MCF 10A (cell line): ENCODE results near the gene CNPY1. TPM values are rescaled to one million over a fixed set of nuclear protein-coding genes. Genes with fewer than 3 reads are reported as not detected.

ENCODE experiments used
- BruUV-seq: library from RNA; stranded (reverse); fragments of 400-500 nt; replicated peaks from 2 replicates; lab custom pipeline; 2021; lab: Mats Ljungman, UMichigan
- CTCF ChIA-PET: fragments of 300-600 bp; sonication (Branson Sonifier 250); formaldehyde crosslinking; extraction: SDS; loops from one replicate; lab custom pipeline; 2021; ENCODE audit warnings: antibody characterized with exemption, inconsistent platforms; lab: Yijun Ruan, JAX
- POLR2A ChIA-PET: fragments of 300-600, 350-650 bp; sonication (Branson Sonifier 250); formaldehyde crosslinking; extraction: SDS; loops from one replicate; lab custom pipeline; 2020; ENCODE audit warnings: antibody characterized with exemption, inconsistent platforms; lab: Yijun Ruan, JAX
- DNase-seq: peaks from one replicate; pipeline ENCODE4 v3.0.0-alpha.2; 2018; ENCODE audit not compliant: unreplicated experiment
- H3K27ac Mint-ChIP-seq: one replicate; pipeline ENCODE4 v1.8.0; 2022; ENCODE audit warnings: mild to moderate bottlenecking, low read depth, mixed read lengths; ENCODE audit not compliant: unreplicated experiment
- H3K27me3 Mint-ChIP-seq: one replicate; pipeline ENCODE4 v1.8.0; 2022; ENCODE audit warnings: mixed read lengths; ENCODE audit not compliant: insufficient read depth, unreplicated experiment
- H3K36me3 Mint-ChIP-seq: one replicate; pipeline ENCODE4 v1.8.0; 2022; ENCODE audit warnings: mild to moderate bottlenecking, moderate library complexity, mixed read lengths; ENCODE audit not compliant: insufficient read depth, unreplicated experiment
- H3K4me1 Mint-ChIP-seq: one replicate; pipeline ENCODE4 v1.8.0; 2022; ENCODE audit warnings: mixed read lengths; ENCODE audit not compliant: insufficient read depth, unreplicated experiment
- H3K4me3 Mint-ChIP-seq: one replicate; pipeline ENCODE4 v1.8.0; 2022; ENCODE audit warnings: mild to moderate bottlenecking, moderate library complexity, mixed read lengths; ENCODE audit not compliant: unreplicated experiment
- H3K9me3 Mint-ChIP-seq: one replicate; pipeline ENCODE4 v1.8.0; 2022; ENCODE audit warnings: mixed read lengths; ENCODE audit not compliant: unreplicated experiment
- intact Hi-C: fragments of 100-400 bp; cut with micrococcal nuclease; formaldehyde crosslinking; loops from 2 replicates; pipeline ENCODE4 v1.14.1; 2022
- total RNA-seq: library from RNA; stranded (reverse); gene quantifications from 2 replicates; pipeline ENCODE4 v1.2.3, GENCODE V29; 2022
- TF ChIP-seq, protein P1 (sequence below): fragments of 200-600 bp; IDR thresholded peaks from one replicate; pipeline ENCODE4 v1.8.0; 2022; ENCODE audit warnings: antibody characterized with exemption, mild to moderate bottlenecking; ENCODE audit not compliant: unreplicated experiment

The CNPY1 gene
- total RNA-seq, 1 experiment from 2014 or later: not detected

DNA sequence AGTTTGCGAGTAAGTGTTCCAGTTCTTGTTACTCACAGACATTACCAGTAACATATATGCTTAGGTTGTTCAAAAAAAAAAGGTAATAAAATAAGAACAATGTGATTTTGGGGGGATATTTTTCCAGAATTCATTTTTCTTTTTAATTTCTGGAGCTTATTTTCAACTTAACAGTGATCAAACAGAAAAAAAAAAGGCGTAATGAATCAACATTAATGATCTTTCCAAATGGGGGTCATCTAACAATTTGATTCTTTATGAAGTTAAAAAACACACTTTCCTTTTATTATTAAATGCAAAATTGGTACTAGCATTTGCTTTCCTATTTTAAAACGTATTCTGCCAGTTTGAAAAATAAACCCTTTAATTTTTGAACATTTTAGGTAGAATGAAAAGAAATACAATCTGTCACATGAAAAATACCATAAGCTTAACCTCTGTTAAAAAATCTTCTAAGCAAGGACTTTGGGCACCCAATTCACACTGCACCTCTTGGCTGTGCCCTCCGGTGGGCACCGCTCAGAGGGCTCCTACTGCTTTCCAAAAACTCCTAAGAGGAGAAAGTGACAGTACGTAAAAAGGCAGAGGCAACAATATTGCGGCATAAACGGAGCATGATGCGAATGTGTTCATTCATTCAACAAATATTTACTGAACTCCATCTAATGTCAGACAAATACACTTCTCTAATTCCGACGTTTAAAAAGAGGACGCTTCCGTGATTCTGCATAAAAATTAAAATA is 32.6 kb downstream of the CNPY1 start:
- intact Hi-C loops: no loop called here
- H3K4me1 Mint-ChIP-seq: no peaks in the 10 kb centered on the region
- CTCF ChIA-PET: no interaction called here
- no peaks in the 10 kb centered on the region for H3K36me3 Mint-ChIP-seq
- H3K27ac Mint-ChIP-seq: no peak overlapping the region
- no peaks in the 10 kb centered on the region for H3K9me3 Mint-ChIP-seq
- no peak for DNase-seq
- POLR2A ChIA-PET: no interaction called here
- BruUV-seq: no TSS peak
- TF ChIP-seq, protein P1, sequence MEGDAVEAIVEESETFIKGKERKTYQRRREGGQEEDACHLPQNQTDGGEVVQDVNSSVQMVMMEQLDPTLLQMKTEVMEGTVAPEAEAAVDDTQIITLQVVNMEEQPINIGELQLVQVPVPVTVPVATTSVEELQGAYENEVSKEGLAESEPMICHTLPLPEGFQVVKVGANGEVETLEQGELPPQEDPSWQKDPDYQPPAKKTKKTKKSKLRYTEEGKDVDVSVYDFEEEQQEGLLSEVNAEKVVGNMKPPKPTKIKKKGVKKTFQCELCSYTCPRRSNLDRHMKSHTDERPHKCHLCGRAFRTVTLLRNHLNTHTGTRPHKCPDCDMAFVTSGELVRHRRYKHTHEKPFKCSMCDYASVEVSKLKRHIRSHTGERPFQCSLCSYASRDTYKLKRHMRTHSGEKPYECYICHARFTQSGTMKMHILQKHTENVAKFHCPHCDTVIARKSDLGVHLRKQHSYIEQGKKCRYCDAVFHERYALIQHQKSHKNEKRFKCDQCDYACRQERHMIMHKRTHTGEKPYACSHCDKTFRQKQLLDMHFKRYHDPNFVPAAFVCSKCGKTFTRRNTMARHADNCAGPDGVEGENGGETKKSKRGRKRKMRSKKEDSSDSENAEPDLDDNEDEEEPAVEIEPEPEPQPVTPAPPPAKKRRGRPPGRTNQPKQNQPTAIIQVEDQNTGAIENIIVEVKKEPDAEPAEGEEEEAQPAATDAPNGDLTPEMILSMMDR: no peak
- H3K4me3 Mint-ChIP-seq: no peak overlapping the region
- H3K27me3 Mint-ChIP-seq: peaks cover 100% of the 10 kb centered on the region

DNA sequence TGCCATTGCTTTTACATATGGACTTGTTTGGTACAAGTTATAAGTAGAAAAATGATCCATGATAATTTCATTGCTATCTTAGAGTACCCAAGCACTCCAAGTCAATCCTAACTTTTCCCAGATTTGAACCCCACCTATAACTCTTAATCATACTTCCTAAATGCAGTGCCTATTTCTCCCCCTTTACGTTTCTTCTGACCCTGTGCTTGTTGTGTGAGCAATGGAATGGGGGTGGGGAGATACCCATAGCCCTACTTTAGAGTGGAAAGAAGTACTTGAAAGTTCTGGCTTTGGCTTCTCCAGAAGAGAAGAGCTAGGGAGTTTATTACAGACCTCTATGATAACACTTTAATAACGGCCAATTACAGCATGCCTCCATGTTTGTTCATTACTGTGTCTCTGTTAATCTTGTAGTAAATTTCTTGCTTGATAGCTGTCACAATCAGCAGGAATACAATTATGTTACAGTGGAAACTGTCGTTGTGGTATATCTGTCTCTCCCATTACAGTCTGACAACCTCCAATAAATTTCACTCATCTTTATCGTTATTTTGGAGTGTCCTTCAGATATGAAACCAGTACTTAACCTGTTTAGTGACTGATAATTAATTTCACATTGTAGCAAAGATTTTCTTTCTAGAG is 34.0 kb downstream of the CNPY1 start:
- TF ChIP-seq, protein P1: no peak
- no peak overlapping the region for H3K4me3 Mint-ChIP-seq
- H3K27ac Mint-ChIP-seq: no peak overlapping the region
- H3K27me3 Mint-ChIP-seq: peaks cover 100% of the 10 kb centered on the region
- ChIA-PET CTCF (interaction anchor here (1.0 kb wide), 1 partner anchor 87 kb away, joined by 4 read pairs; no protein-coding TSS in a partner anchor), POLR2A (no interaction called here)
- no peaks in the 10 kb centered on the region for H3K36me3 Mint-ChIP-seq
- no TSS peak for BruUV-seq
- no peaks in the 10 kb centered on the region for H3K9me3 Mint-ChIP-seq
- intact Hi-C loops: no loop called here
- no peak for DNase-seq
- no peaks in the 10 kb centered on the region for H3K4me1 Mint-ChIP-seq

DNA sequence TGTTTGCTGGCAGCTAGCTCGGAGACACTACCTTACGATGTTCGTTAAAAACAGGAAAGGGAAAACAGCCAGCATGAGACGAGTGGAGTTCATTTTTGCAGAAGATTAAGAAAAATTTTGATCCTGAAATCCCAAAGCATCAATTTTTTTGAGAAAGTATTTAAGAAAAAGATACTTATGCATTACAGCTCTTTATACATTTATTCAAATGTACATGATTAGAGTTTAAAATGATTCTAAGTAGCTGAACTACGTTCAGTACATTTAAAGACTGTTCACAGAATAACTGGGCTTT is 34.7 kb downstream of the CNPY1 start:
- H3K4me1 Mint-ChIP-seq: peaks cover 5% of the 10 kb centered on the region
- BruUV-seq: no TSS peak
- intact Hi-C loops: no loop called here
- ChIA-PET CTCF (no interaction called here), POLR2A (no interaction called here)
- H3K9me3 Mint-ChIP-seq: no peaks in the 10 kb centered on the region
- H3K4me3 Mint-ChIP-seq: no peak overlapping the region
- DNase-seq: no peak
- peaks cover 100% of the 10 kb centered on the region for H3K27me3 Mint-ChIP-seq
- no peaks in the 10 kb centered on the region for H3K36me3 Mint-ChIP-seq
- TF ChIP-seq, protein P1: no peak
- H3K27ac Mint-ChIP-seq: no peak overlapping the region

DNA sequence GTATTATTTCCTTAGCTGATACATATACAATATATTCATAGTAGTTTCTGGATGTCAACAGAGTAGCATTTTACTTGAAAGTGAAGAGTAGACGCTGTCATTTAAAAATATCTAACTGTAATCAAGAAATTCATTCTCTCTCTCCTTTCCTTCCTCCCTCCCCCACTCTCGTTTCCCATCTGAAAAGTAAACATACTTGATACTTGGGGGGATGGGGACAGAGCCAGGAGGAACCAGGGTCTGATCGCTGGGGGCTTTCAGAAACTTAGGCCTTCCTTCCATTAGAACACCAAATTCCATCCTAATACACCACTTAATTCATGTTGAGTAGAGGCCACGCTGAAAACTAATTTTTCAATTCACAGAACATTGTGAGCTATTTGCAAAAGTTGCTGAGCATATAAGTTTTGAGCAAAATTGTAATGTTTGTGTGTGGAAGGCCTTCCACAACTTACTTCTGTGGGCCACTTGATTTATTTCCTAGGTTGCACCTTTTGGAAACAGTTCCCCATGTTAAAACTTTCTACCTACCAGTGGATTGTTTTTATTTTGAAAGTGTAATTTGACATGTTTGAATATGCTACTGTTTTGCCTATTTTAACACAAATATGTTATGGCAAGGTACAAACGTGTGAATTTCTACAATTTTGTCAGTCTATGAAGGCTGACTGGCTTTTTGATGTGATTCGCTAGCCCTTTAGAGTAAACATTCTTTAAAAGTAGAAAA is 35.2 kb downstream of the CNPY1 start:
- Mint-ChIP-seq H3K36me3 (no peaks in the 10 kb centered on the region), H3K9me3 (no peaks in the 10 kb centered on the region), H3K4me1 (peaks cover 6% of the 10 kb centered on the region), H3K27ac (no peak overlapping the region), H3K27me3 (peaks cover 100% of the 10 kb centered on the region), H3K4me3 (no peak overlapping the region)
- POLR2A ChIA-PET: no interaction called here
- intact Hi-C loops: no loop called here
- CTCF ChIA-PET: no interaction called here
- DNase-seq: no peak
- TF ChIP-seq, protein P1: no peak
- BruUV-seq: no TSS peak
